HepG2 (cell line): ENCODE results near the gene TMEM14B. TPM values are rescaled to one million over a fixed set of nuclear protein-coding genes. Genes with fewer than 3 reads are reported as not detected.

Source experiments
- ATF5 ChIP-seq: sonication (generic); formaldehyde crosslinking; IDR thresholded peaks from 2 replicates; pipeline ENCODE4 v1.4.0; 2020; ENCODE audit warnings: mild to moderate bottlenecking, low read depth, missing genetic modification reagents
- ELF1 ChIP-seq: sonication (generic); formaldehyde crosslinking; IDR thresholded peaks from 2 replicates; pipeline ENCODE4 v1.4.0; 2020; ENCODE audit warnings: missing genetic modification reagents
- FLYWCH1 ChIP-seq: sonication (generic); formaldehyde crosslinking; IDR thresholded peaks from 2 replicates; pipeline ENCODE4 v1.8.1; 2023; ENCODE audit warnings: mild to moderate bottlenecking, missing genetic modification reagents
- FOXM1 ChIP-seq: sonication (generic); formaldehyde crosslinking; IDR thresholded peaks from 2 replicates; pipeline ENCODE4 v1.5.0; 2020; ENCODE audit warnings: missing genetic modification reagents
- JARID2 ChIP-seq: sonication (generic); formaldehyde crosslinking; IDR thresholded peaks from 2 replicates; pipeline ENCODE4 v1.8.1; 2023; ENCODE audit warnings: missing genetic modification reagents, inconsistent platforms; ENCODE audit not compliant: insufficient replicate concordance
- KLF16 ChIP-seq, 2 experiments: sonication (generic) in 1 of 2; formaldehyde crosslinking in 1 of 2; IDR thresholded peaks; 2 replicates each; pipeline versions ENCODE4 v1.6.1 to v1.8.0; 2016 to 2023; ENCODE audit warnings: missing genetic modification reagents in 2 of 2, missing compliant biosample characterization in 1 of 2
- MAFK ChIP-seq, 2 experiments: IDR thresholded peaks in 1 of 2; conservative IDR thresholded peaks in 1 of 2; 2 replicates each; pipeline ENCODE4 v1.6.1; 2011; ENCODE audit warnings: improper control_type of control experiment in 2 of 2, low read length in 2 of 2
- NRL ChIP-seq: sonication (generic); formaldehyde crosslinking; IDR thresholded peaks from 2 replicates; pipeline ENCODE4 v1.5.0; 2020; ENCODE audit warnings: missing genetic modification reagents, mild to moderate bottlenecking, moderate library complexity, borderline replicate concordance
- POLR2AphosphoS2 ChIP-seq: IDR thresholded peaks from 2 replicates; pipeline ENCODE4 v1.6.1; 2011; ENCODE audit warnings: low read depth, low read length, improper control_type of control experiment
- PTBP1 ChIP-seq: fragments of 200-400 bp; formaldehyde crosslinking; IDR thresholded peaks from 2 replicates; pipeline ENCODE4 v1.6.1; 2018; ENCODE audit warnings: low read length, low read depth; ENCODE audit not compliant: poor library complexity, severe bottlenecking
- SNAPC2 ChIP-seq: sonication (generic); formaldehyde crosslinking; IDR thresholded peaks from 2 replicates; pipeline ENCODE4 v1.8.1; 2022; ENCODE audit warnings: mild to moderate bottlenecking, missing genetic modification reagents
- SRSF9 ChIP-seq: fragments of 200-400 bp; formaldehyde crosslinking; IDR thresholded peaks from 2 replicates; pipeline ENCODE4 v1.6.1; 2018; ENCODE audit warnings: borderline replicate concordance, mild to moderate bottlenecking, low read depth, low read length; ENCODE audit not compliant: insufficient read depth, poor library complexity, severe bottlenecking
- SYNCRIP ChIP-seq: fragments of 200-400 bp; formaldehyde crosslinking; IDR thresholded peaks from 2 replicates; pipeline ENCODE4 v1.6.1; 2018; ENCODE audit warnings: mild to moderate bottlenecking, low read depth, low read length; ENCODE audit not compliant: insufficient read depth
- TEAD3 ChIP-seq: optimal IDR thresholded peaks from 2 replicates; pipeline ENCODE3; 2016; ENCODE audit warnings: borderline replicate concordance
- ZNF136 ChIP-seq: sonication (generic); formaldehyde crosslinking; IDR thresholded peaks from 2 replicates; pipeline ENCODE4 v1.8.1; 2022; ENCODE audit warnings: low read depth, mild to moderate bottlenecking, moderate library complexity, missing genetic modification reagents
- ZNF468 ChIP-seq: sonication (generic); formaldehyde crosslinking; IDR thresholded peaks from 2 replicates; pipeline ENCODE4 v1.8.0; 2022; ENCODE audit warnings: mild to moderate bottlenecking, moderate library complexity, missing genetic modification reagents
- ZNF652 ChIP-seq: IDR thresholded peaks from 2 replicates; pipeline ENCODE4 v1.6.1; 2016; ENCODE audit warnings: low read depth, borderline replicate concordance
- ZNF704 ChIP-seq: sonication (generic); formaldehyde crosslinking; IDR thresholded peaks from 2 replicates; pipeline ENCODE4 v1.8.1; 2023; ENCODE audit warnings: mild to moderate bottlenecking, inconsistent platforms, moderate library complexity, missing genetic modification reagents, borderline replicate concordance
- polyA plus RNA-seq, 8 experiments: library from polyadenylated mRNA; depleted of rRNA in 3 of 8; stranded (reverse) in 7 of 8; unstranded in 1 of 8; fragments of >200 nt; fragmentation: Illumina TruSeq in 4 of 8; extraction: Trizol in 4 of 8; gene quantifications; 2 replicates each; pipeline versions ENCODE4 v1.2.1 to v1.2.3, GENCODE V29; 2011 to 2016; ENCODE audit warnings: low read depth in 4 of 8, missing spikeins in 1 of 8, mixed read lengths in 1 of 8; ENCODE audit not compliant: insufficient read depth in 1 of 8
- total RNA-seq, 5 experiments: library from RNA; depleted of rRNA; stranded (reverse); fragments of >200 nt; fragmentation: Illumina TruSeq; extraction: Trizol; gene quantifications; 2 replicates each; pipeline ENCODE4 v1.2.3, GENCODE V29; 2016; ENCODE audit warnings: low read depth in 1 of 5
- TF ChIP-seq, protein P1 (sequence below): sonication (generic); formaldehyde crosslinking; conservative IDR thresholded peaks from 2 replicates; pipeline ENCODE4 v1.4.0; 2020; ENCODE audit warnings: missing genetic modification reagents
- TF ChIP-seq, protein P2 (sequence below): sonication (generic); formaldehyde crosslinking; IDR thresholded peaks from 2 replicates; pipeline ENCODE4 v1.5.1; 2020; ENCODE audit warnings: missing genetic modification reagents, mild to moderate bottlenecking, borderline replicate concordance
- TF ChIP-seq, protein P3 (sequence below): sonication (generic); formaldehyde crosslinking; IDR thresholded peaks from 2 replicates; pipeline ENCODE4 v1.5.0; 2020; ENCODE audit warnings: missing genetic modification reagents

The TMEM14B gene
- total and polyA plus RNA-seq, 2 of the 13 experiments (the other 11 are each of a cell fraction or from before 2014, with no cell fraction given), result 133 to 200 TPM

- TF ChIP-seq, protein P1, sequence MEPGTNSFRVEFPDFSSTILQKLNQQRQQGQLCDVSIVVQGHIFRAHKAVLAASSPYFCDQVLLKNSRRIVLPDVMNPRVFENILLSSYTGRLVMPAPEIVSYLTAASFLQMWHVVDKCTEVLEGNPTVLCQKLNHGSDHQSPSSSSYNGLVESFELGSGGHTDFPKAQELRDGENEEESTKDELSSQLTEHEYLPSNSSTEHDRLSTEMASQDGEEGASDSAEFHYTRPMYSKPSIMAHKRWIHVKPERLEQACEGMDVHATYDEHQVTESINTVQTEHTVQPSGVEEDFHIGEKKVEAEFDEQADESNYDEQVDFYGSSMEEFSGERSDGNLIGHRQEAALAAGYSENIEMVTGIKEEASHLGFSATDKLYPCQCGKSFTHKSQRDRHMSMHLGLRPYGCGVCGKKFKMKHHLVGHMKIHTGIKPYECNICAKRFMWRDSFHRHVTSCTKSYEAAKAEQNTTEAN (CRISPR knock-in tag), result no peak; the same call in 1 of the 2 replicates
- TF ChIP-seq JARID2, result peak; percentile 26
- peak in 1 of 2 experiments; percentile 86; a peak in 2 of 4 replicates for TF ChIP-seq KLF16 (CRISPR knock-in tag; IDR thresholded peaks at IDR 0.05)
- peak; percentile 92 for TF ChIP-seq TEAD3 (CRISPR knock-in tag)
- no peak for TF ChIP-seq FOXM1 (CRISPR knock-in tag)
- TF ChIP-seq MAFK (conservative IDR thresholded peaks at IDR 0.05 in 1 of 2, IDR thresholded peaks at IDR 0.05 in 1 of 2; ENCODE audit: low read length in 2 of 2), result no peak
- TF ChIP-seq PTBP1, result peak; percentile 53
- peak; percentile 85 for TF ChIP-seq ELF1
- TF ChIP-seq NRL (CRISPR knock-in tag), result peak; percentile 84
- peak; percentile 85; the same call in 1 of the 2 replicates for TF ChIP-seq ZNF136 (CRISPR knock-in tag)
- TF ChIP-seq, protein P2, sequence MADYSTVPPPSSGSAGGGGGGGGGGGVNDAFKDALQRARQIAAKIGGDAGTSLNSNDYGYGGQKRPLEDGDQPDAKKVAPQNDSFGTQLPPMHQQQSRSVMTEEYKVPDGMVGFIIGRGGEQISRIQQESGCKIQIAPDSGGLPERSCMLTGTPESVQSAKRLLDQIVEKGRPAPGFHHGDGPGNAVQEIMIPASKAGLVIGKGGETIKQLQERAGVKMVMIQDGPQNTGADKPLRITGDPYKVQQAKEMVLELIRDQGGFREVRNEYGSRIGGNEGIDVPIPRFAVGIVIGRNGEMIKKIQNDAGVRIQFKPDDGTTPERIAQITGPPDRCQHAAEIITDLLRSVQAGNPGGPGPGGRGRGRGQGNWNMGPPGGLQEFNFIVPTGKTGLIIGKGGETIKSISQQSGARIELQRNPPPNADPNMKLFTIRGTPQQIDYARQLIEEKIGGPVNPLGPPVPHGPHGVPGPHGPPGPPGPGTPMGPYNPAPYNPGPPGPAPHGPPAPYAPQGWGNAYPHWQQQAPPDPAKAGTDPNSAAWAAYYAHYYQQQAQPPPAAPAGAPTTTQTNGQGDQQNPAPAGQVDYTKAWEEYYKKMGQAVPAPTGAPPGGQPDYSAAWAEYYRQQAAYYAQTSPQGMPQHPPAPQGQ (CRISPR knock-in tag), result peak; percentile 87; the same call in 1 of the 2 replicates
- TF ChIP-seq SRSF9, result no peak
- TF ChIP-seq SNAPC2 (CRISPR knock-in tag), result no peak; the same call in 1 of the 2 replicates
- peak; percentile 42; the same call in 1 of the 2 replicates for TF ChIP-seq ZNF468
- TF ChIP-seq POLR2AphosphoS2, result 0 out of 2 replicates have a peak, but pooled peaks have one; percentile 45
- TF ChIP-seq SYNCRIP, result no peak
- peak; percentile 57; the same call in 1 of the 2 replicates for TF ChIP-seq ZNF652
- TF ChIP-seq, protein P3, sequence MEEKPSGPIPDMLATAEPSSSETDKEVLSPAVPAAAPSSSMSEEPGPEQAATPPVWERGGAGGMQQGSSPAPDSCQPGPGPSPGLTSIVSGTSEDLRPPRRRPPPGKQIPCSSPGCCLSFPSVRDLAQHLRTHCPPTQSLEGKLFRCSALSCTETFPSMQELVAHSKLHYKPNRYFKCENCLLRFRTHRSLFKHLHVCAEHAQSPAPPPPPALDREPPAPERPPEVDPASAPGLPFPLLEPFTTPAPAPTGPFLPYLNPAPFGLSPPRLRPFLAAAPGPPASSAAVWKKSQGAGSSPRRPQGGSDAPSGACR, result peak; percentile 89
- TF ChIP-seq ATF5, result peak; percentile 92; the same call in 1 of the 2 replicates
- TF ChIP-seq ZNF704 (CRISPR knock-in tag), result peak; percentile 86; the same call in 1 of the 2 replicates
- no peak for TF ChIP-seq FLYWCH1
Measured at GRCh38 chr6:10722820-10723566, 24.6 kb upstream of the TMEM14B start, which contains the start of gene TMEM14C (continued).
